Fibroblast of lung (primary cell): ENCODE measurements around the gene MYO10. TPM values are rescaled to one million over a fixed set of nuclear protein-coding genes. Genes with fewer than 3 reads are reported as not detected.

Experiments used
- DNase-seq, 2 donors: peaks; one replicate each; pipeline versions ENCODE4 v3.0.0 to v3.0.0-alpha.2; 2010; ENCODE audit warnings: low read depth in 2 of 2
- H2AFZ ChIP-seq: 2 replicates; pipeline ENCODE4 v1.5.1; 2012; ENCODE audit warnings: low read length, control low read depth, inconsistent platforms
- H3K27ac ChIP-seq: 2 replicates; pipeline ENCODE4 v1.5.1; 2011; ENCODE audit warnings: low read length, control low read depth; ENCODE audit not compliant: insufficient read depth
- H3K27me3 ChIP-seq: 2 replicates; pipeline ENCODE4 v1.5.1; 2011; ENCODE audit warnings: mild to moderate bottlenecking, low read length; ENCODE audit not compliant: control insufficient read depth, insufficient read depth
- H3K36me3 ChIP-seq: 2 replicates; pipeline ENCODE4 v1.5.1; 2011; ENCODE audit warnings: low read length; ENCODE audit not compliant: control insufficient read depth, insufficient read depth
- H3K4me1 ChIP-seq: 2 replicates; pipeline ENCODE4 v1.5.1; 2011; ENCODE audit warnings: low read length; ENCODE audit not compliant: control insufficient read depth, insufficient read depth; ENCODE audit errors: extremely low read depth
- H3K4me2 ChIP-seq: 2 replicates; pipeline ENCODE4 v1.5.1; 2011; ENCODE audit warnings: low read length, control low read depth; ENCODE audit not compliant: insufficient read depth; ENCODE audit errors: extremely low read depth
- H3K4me3 ChIP-seq, 4 experiments: fragments of 200-600 bp in 1 of 4; sonication (generic) in 1 of 4; replicated peaks in 1 of 4; 2 replicates each; pipeline ENCODE4 v1.5.1; 2011 to 2016; ENCODE audit warnings: low read length in 4 of 4, low read depth in 3 of 4, mild to moderate bottlenecking in 3 of 4, control low read depth in 2 of 4, inconsistent platforms in 1 of 4, mixed read lengths in 1 of 4; ENCODE audit not compliant: insufficient read depth in 1 of 4; ENCODE audit errors: control extremely low read depth in 1 of 4
- H3K79me2 ChIP-seq: 2 replicates; pipeline ENCODE4 v1.5.1; 2012; ENCODE audit warnings: mild to moderate bottlenecking, low read length, inconsistent platforms; ENCODE audit not compliant: control insufficient read depth, insufficient read depth
- H3K9ac ChIP-seq: 2 replicates; pipeline ENCODE4 v1.5.1; 2011; ENCODE audit warnings: mild to moderate bottlenecking, low read length, control low read depth; ENCODE audit not compliant: insufficient read depth
- H3K9me3 ChIP-seq: 2 replicates; pipeline ENCODE4 v1.5.1; 2012; ENCODE audit warnings: low read depth, low read length; ENCODE audit not compliant: control insufficient read depth, insufficient read depth
- H4K20me1 ChIP-seq: 2 replicates; pipeline ENCODE4 v1.5.1; 2011; ENCODE audit warnings: low read length; ENCODE audit not compliant: control insufficient read depth, insufficient read depth; ENCODE audit errors: extremely low read depth
- EZH2 ChIP-seq: IDR thresholded peaks from 2 replicates; pipeline ENCODE4 v1.5.1; 2012; ENCODE audit warnings: low read length, control low read depth, mild to moderate bottlenecking; ENCODE audit errors: missing control alignments
- polyA plus RNA-seq, 2 donors: library from polyadenylated mRNA; depleted of rRNA in 1 of 2; stranded (reverse) in 1 of 2; unstranded in 1 of 2; fragments of >200 nt; gene quantifications; 2 replicates each; pipeline ENCODE4 v1.2.1, GENCODE V29; 2011 to 2012; ENCODE audit warnings: missing spikeins in 1 of 2
- total RNA-seq: library from RNA; depleted of rRNA; stranded (reverse); fragments of >200 nt; gene quantifications from 2 replicates; pipeline ENCODE4 v1.2.1, GENCODE V29; 2014
- TF ChIP-seq, protein P1 (sequence below), 2 donors: IDR thresholded peaks in 1 of 2; conservative IDR thresholded peaks in 1 of 2; 1 replicate in 1 of 2; 2 replicates in 1 of 2; pipeline ENCODE4 v1.5.1; 2011 to 2012; ENCODE audit warnings: low read length in 2 of 2, control low read depth in 1 of 2, inconsistent platforms in 1 of 2, low read depth in 1 of 2, mild to moderate bottlenecking in 1 of 2

MYO10 gene
- total and polyA plus RNA-seq, 2 donors (not counting 1 experiment from before 2014, with no cell fraction given): 16.6 to 82.2 TPM

- H2AFZ ChIP-seq: no peak overlapping the region
- no peaks in the 10 kb centered on the region for H4K20me1 ChIP-seq
- H3K27ac ChIP-seq: no peak overlapping the region
- H3K4me3 ChIP-seq: peak overlapping the region in 1 of 4 experiments; percentile 93
- TF ChIP-seq, protein P1, sequence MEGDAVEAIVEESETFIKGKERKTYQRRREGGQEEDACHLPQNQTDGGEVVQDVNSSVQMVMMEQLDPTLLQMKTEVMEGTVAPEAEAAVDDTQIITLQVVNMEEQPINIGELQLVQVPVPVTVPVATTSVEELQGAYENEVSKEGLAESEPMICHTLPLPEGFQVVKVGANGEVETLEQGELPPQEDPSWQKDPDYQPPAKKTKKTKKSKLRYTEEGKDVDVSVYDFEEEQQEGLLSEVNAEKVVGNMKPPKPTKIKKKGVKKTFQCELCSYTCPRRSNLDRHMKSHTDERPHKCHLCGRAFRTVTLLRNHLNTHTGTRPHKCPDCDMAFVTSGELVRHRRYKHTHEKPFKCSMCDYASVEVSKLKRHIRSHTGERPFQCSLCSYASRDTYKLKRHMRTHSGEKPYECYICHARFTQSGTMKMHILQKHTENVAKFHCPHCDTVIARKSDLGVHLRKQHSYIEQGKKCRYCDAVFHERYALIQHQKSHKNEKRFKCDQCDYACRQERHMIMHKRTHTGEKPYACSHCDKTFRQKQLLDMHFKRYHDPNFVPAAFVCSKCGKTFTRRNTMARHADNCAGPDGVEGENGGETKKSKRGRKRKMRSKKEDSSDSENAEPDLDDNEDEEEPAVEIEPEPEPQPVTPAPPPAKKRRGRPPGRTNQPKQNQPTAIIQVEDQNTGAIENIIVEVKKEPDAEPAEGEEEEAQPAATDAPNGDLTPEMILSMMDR (conservative IDR thresholded peaks at IDR 0.05 in 1 of 2, IDR thresholded peaks at IDR 0.05 in 1 of 2; ENCODE audit: low read depth in 1 of 2, low read length in 2 of 2): no peak
- no peak for TF ChIP-seq EZH2
- H3K4me2 ChIP-seq: peak overlapping the region; percentile 66
- DNase-seq: no peak
- peaks cover 7% of the 10 kb centered on the region for H3K4me1 ChIP-seq
- H3K9ac ChIP-seq: no peak overlapping the region
- H3K27me3 ChIP-seq: no peaks in the 10 kb centered on the region
- H3K36me3 ChIP-seq: no peaks in the 10 kb centered on the region
- H3K9me3 ChIP-seq: no peaks in the 10 kb centered on the region
- peaks cover 78% of the 10 kb centered on the region for H3K79me2 ChIP-seq
Measured at GRCh38 chr5:16932401-16932800, 3.7 kb downstream of the MYO10 start.

DNA sequence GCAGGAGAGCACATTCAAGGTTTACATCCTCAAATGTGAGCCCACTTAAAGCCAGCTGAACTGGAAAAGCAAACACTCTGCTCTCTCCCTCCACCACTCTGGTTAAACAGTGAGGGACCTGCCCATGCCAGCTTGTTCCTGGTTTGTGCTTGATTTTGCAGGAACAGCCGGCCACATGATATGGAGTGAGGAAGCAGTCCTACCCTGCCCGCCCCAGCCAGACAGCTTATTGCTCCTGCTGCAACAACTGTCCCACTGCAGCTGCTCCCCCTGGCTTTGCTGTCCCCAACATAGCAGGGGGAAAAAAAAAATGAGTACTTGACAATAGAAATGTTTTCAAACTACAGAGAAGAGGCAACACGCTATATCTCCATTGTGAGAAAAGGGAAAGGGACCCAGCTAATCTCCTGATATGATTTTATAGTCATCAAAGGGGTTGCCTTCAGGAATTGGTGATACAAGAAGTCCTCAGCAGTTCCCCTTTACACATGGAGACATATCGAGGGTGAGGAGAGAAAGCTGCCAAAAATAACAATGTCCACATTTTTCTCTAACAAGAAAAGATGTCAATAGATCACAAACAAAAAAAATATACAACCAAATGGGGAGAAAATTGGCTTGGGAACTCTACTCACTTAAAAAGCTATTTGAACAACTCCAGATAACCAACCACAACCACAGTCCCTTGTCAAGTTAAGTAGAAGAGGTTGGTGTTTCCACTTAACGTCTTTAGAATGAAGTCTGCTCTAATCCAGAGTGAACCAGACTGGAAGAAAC, 4.6 kb downstream of the MYO10 start:
- Histone ChIP-seq H3K27ac (no peak overlapping the region), H3K4me2 (peak overlapping the region; percentile 13), H3K36me3 (no peaks in the 10 kb centered on the region), H3K79me2 (peaks cover 85% of the 10 kb centered on the region), H3K9ac (no peak overlapping the region), H3K27me3 (no peaks in the 10 kb centered on the region), H2AFZ (no peak overlapping the region), H3K4me1 (peaks cover 4% of the 10 kb centered on the region), H3K4me3 (peak overlapping the region in 1 of 4 experiments; percentile 6), H3K9me3 (no peaks in the 10 kb centered on the region), H4K20me1 (no peaks in the 10 kb centered on the region)
- TF ChIP-seq, protein P1 (conservative IDR thresholded peaks at IDR 0.05 in 1 of 2, IDR thresholded peaks at IDR 0.05 in 1 of 2; ENCODE audit: low read depth in 1 of 2, low read length in 2 of 2): peak in 1 of 2 donors; percentile 4
- TF ChIP-seq EZH2: no peak
- DNase-seq: peak; percentile 29 to 76

GRCh38 chr5:16930496-16930895, 5.6 kb downstream of the MYO10 start:
- TF ChIP-seq, protein P1 (conservative IDR thresholded peaks at IDR 0.05 in 1 of 2, IDR thresholded peaks at IDR 0.05 in 1 of 2; ENCODE audit: low read depth in 1 of 2, low read length in 2 of 2): no peak
- no peak for TF ChIP-seq EZH2
- Histone ChIP-seq H3K9ac (no peak overlapping the region), H3K27ac (no peak overlapping the region), H3K4me1 (peaks cover 4% of the 10 kb centered on the region), H4K20me1 (no peaks in the 10 kb centered on the region), H3K79me2 (peaks cover 90% of the 10 kb centered on the region), H3K36me3 (no peaks in the 10 kb centered on the region), H3K4me3 (no peak overlapping the region), H3K27me3 (no peaks in the 10 kb centered on the region), H3K9me3 (no peaks in the 10 kb centered on the region), H3K4me2 (no peak overlapping the region), H2AFZ (no peak overlapping the region)
- no peak for DNase-seq
